Peyer's patch (tissue), 4 donors: ENCODE results near the gene ALKBH3. TPM values are rescaled to one million over a fixed set of nuclear protein-coding genes. Genes with fewer than 3 reads are reported as not detected.
A peak's percentile ranks its signal among the peaks of the same experiment; 100 is the strongest.

Source experiments
- DNase-seq, 3 donors: peaks; one replicate each; pipeline ENCODE4 v3.0.0-alpha.2; 2017 to 2019
- H3K27ac ChIP-seq, 4 donors: fragments of 200-600 bp; sonication (generic); one replicate each; pipeline ENCODE4 v1.5.1; 2016 to 2019
- H3K27me3 ChIP-seq, 2 donors: fragments of 200-600 bp; sonication (generic); one replicate each; pipeline ENCODE4 v1.5.1; 2019
- H3K36me3 ChIP-seq, 3 donors: fragments of 200-600 bp; sonication (generic); one replicate each; pipeline ENCODE4 v1.5.1; 2016 to 2019
- H3K4me1 ChIP-seq, 4 donors: fragments of 200-600 bp; sonication (generic); one replicate each; pipeline ENCODE4 v1.5.1; 2016 to 2019
- H3K4me3 ChIP-seq, 4 donors: fragments of 200-600 bp; sonication (generic); 1 replicate in 3 of 4; 2 replicates in 1 of 4; pipeline ENCODE4 v1.5.1; 2016 to 2019; ENCODE audit warnings: mild to moderate bottlenecking in 1 of 4
- H3K9me3 ChIP-seq, 4 donors: fragments of 200-600 bp; sonication (generic); one replicate each; pipeline ENCODE4 v1.5.1; 2016 to 2019; ENCODE audit warnings: mild to moderate bottlenecking in 1 of 4
- POLR2A ChIP-seq, 2 donors: fragments of 450-650 bp; IDR thresholded peaks; one replicate each; pipeline ENCODE4 v1.5.1; 2017; ENCODE audit warnings: antibody characterized with exemption in 2 of 2, mild to moderate bottlenecking in 2 of 2, moderate library complexity in 2 of 2
- total RNA-seq, 4 donors: library from RNA; depleted of rRNA; stranded (reverse); fragments of >200 nt; gene quantifications; one replicate each; pipeline ENCODE4 v1.1.0, GENCODE V29; 2016
- TF ChIP-seq, protein P1 (sequence below), 6 experiments: fragments of 450-650 bp in 4 of 6; fragments of 200-600 bp in 2 of 6; sonication (generic) in 1 of 6; IDR thresholded peaks; one replicate each; pipeline ENCODE4 v1.5.1; 2017 to 2019; ENCODE audit warnings: antibody characterized with exemption in 6 of 6, mild to moderate bottlenecking in 3 of 6, moderate library complexity in 1 of 6

ALKBH3 gene
- total RNA-seq, 4 donors from 2014 or later, result 24.4 to 83.3 (median 28.2) TPM

DNA sequence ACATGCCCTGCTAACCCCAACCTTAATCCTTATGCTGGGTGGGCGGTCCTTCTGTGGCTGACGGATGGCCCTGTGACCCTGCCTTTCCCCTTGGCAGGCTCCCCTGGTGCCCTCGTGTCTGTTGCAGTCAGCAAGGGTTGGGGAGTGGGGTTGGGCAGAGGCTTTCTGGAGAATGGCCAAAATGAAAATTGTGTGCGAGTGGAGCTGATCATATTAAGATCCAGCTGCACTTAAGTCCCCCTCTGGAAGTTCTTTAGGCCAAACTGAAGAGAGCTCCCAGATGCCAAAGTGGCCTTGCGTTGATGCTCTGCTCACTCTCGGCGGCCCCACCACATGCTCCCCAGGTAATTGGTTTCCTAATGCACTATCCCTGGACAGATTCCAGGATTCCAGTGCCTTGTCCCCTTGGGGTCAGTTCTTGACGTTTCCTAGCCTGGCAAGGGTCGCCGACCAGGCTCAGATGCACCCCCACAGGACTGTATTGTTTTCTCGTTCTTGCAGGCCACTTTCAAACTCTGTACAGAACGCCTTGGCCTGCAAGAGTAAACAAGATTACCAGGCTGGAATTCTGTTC, 45.4 kb downstream of the ALKBH3 start:
- no peak for DNase-seq
- TF ChIP-seq, protein P1, sequence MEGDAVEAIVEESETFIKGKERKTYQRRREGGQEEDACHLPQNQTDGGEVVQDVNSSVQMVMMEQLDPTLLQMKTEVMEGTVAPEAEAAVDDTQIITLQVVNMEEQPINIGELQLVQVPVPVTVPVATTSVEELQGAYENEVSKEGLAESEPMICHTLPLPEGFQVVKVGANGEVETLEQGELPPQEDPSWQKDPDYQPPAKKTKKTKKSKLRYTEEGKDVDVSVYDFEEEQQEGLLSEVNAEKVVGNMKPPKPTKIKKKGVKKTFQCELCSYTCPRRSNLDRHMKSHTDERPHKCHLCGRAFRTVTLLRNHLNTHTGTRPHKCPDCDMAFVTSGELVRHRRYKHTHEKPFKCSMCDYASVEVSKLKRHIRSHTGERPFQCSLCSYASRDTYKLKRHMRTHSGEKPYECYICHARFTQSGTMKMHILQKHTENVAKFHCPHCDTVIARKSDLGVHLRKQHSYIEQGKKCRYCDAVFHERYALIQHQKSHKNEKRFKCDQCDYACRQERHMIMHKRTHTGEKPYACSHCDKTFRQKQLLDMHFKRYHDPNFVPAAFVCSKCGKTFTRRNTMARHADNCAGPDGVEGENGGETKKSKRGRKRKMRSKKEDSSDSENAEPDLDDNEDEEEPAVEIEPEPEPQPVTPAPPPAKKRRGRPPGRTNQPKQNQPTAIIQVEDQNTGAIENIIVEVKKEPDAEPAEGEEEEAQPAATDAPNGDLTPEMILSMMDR (IDR thresholded peaks at IDR 0.05), result no peak
- TF ChIP-seq POLR2A (IDR thresholded peaks at IDR 0.05), result no peak
- H3K9me3 ChIP-seq, result no peaks in the 10 kb centered on the region
- no peak overlapping the region for H3K4me3 ChIP-seq
- peak overlapping the region in 3 of 4 donors; percentile 66 to 85 (median 85) for H3K27ac ChIP-seq
- peaks cover 0 to 39% (median 6%) of the 10 kb centered on the region in 4 donors for H3K4me1 ChIP-seq
- no peaks in the 10 kb centered on the region for H3K36me3 ChIP-seq
- no peaks in the 10 kb centered on the region for H3K27me3 ChIP-seq

DNA sequence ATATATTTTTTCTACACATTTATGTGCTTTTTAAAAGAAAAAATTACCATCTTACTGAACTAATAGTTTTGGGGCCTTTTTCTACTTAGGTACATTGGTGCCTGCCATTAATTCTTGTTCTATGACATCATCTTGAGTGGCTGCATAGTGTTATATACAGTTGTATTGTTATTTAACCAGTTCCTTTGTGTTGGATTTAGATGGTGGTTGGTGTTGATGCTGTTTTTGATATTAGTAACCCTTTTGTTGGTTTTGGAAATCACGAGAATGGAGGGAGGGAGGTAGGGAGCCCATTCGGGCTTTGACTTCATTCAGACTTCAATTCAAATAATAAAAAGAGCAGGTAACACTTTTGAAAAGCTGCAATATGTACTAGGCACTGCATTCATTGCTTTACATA, 46.4 kb downstream of the ALKBH3 start:
- no peaks in the 10 kb centered on the region for H3K27me3 ChIP-seq
- peaks cover 0 to 32% (median 3%) of the 10 kb centered on the region in 4 donors for H3K4me1 ChIP-seq
- peak overlapping the region in 1 of 4 donors; percentile 85 for H3K27ac ChIP-seq
- DNase-seq, result no peak
- H3K36me3 ChIP-seq, result no peaks in the 10 kb centered on the region
- no peaks in the 10 kb centered on the region for H3K9me3 ChIP-seq
- no peak for TF ChIP-seq POLR2A (IDR thresholded peaks at IDR 0.05)
- TF ChIP-seq, protein P1 (IDR thresholded peaks at IDR 0.05), result no peak
- H3K4me3 ChIP-seq, result no peak overlapping the region

DNA sequence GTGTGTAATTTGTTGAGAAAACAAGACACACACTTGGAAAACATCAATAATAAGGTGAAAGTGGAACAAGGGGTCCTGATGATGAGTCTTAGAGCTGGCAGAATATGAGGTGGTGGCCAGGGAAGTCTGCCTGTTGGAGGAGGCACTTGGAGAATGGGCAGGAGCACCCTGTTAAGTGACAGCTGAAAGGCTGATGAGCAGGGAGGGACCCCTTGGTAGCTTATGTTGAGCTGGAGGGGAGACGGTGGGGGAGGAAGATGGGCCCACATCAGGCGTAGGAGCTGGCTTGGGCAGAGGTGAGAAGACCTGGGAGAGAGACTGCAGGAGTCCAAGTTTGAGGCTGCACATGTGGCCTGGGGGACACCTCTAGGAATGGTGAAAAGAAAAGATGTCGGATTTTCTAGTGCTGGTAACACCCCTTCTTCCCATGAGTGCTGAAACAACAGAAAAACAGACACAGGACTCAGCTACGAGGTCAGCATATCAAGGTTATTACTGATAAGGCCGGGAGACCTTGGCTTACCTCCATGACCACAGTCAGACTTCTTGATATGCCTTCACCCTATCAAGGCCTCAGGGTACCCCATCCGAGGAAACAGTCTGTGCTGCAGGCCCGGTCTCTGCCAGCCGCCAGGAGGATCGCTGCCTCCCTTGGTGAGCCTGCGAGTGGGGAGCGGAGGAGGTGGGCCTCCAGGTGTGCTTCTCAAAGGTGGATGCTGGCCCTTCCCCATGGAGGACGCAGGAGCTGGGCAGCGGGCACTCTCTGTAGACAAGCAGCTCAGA, 47.5 kb downstream of the ALKBH3 start:
- H3K4me3 ChIP-seq, result no peak overlapping the region
- no peak for TF ChIP-seq POLR2A (IDR thresholded peaks at IDR 0.05)
- TF ChIP-seq, protein P1 (IDR thresholded peaks at IDR 0.05), result no peak
- H3K27ac ChIP-seq, result no peak overlapping the region
- H3K27me3 ChIP-seq, result no peaks in the 10 kb centered on the region
- no peaks in the 10 kb centered on the region for H3K36me3 ChIP-seq
- no peak for DNase-seq
- H3K9me3 ChIP-seq, result no peaks in the 10 kb centered on the region
- H3K4me1 ChIP-seq, result peaks cover 0 to 27% (median 3%) of the 10 kb centered on the region in 4 donors

DNA sequence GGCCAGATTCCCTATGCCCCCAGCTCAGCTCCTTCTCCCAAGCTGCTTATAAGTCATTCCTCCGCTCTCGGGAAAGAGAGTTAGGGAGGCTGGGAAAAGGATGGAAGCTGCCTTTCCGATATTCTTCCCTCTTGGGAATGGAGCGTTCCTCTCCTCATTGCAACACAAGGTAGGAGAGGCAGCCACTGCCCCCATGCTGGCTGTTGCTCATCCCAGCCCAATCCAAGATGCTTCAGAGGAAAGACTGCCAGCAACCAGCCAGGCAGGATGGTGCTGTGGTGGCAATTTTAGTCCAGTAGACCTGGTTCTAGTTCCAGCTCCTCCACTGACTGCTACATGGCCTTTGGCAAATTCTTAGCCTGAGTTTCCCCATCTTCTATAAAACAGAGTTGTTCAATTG, 48.1 kb downstream of the ALKBH3 start:
- H3K27ac ChIP-seq, result no peak overlapping the region
- H3K4me1 ChIP-seq, result peaks cover 0 to 26% (median 3%) of the 10 kb centered on the region in 4 donors
- TF ChIP-seq POLR2A (IDR thresholded peaks at IDR 0.05), result no peak
- TF ChIP-seq, protein P1 (IDR thresholded peaks at IDR 0.05), result no peak
- no peak for DNase-seq
- H3K36me3 ChIP-seq, result no peaks in the 10 kb centered on the region
- no peak overlapping the region for H3K4me3 ChIP-seq
- H3K27me3 ChIP-seq, result no peaks in the 10 kb centered on the region
- no peaks in the 10 kb centered on the region for H3K9me3 ChIP-seq

DNA sequence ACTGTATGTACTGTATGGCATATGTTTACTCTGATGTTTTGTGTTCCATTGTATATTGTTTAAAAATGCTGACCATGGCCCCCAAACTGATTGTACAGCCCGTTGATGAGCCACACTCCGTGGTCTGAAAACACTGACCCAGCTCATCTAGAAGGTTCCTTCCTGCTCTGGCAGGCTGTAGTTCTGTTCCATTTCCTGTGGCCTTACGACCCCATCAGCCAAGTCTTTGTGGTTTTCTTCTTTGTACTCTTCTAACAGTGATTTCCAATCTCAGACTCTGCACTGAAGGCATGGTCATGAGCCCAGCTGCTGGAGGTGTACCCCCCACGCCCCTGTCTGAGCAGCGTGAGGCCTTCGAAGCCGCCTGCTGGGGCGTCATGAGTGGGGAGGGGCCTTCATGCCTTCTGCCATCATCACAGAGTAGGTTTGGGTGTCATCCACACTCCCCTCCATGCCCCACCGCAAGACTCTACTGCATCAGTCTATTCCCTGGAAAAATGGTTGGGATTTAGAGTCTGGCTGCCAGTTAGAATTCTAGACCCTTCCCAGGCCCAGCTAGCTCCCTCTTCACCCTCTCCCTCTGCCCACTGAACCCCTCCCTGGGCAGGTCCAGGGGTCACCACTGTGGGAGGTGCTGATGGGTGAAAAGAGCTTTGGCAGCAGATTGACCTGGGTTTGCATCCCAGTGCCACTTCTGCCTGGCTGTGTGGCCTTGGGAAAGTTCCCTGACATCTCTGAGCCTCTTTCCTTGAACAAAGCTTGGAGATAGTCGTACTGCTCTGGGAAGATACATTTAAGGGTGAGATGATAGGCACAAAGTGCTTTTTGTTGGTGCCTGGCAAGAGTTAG, 50.5 kb downstream of the ALKBH3 start:
- H3K27ac ChIP-seq, result no peak overlapping the region

More for the DNA sequence above, 50.5 kb downstream of the ALKBH3 start:
- no peaks in the 10 kb centered on the region for H3K36me3 ChIP-seq
- H3K27me3 ChIP-seq, result no peaks in the 10 kb centered on the region
- H3K4me1 ChIP-seq, result peaks cover 0 to 4% (median 0%) of the 10 kb centered on the region in 4 donors
- no peak overlapping the region for H3K4me3 ChIP-seq
- no peak for DNase-seq
- no peak for TF ChIP-seq POLR2A (IDR thresholded peaks at IDR 0.05)
- TF ChIP-seq, protein P1 (IDR thresholded peaks at IDR 0.05), result no peak
- H3K9me3 ChIP-seq, result no peaks in the 10 kb centered on the region
